ENCODE data around the gene PRICKLE2.

The PRICKLE2 gene, protein sequence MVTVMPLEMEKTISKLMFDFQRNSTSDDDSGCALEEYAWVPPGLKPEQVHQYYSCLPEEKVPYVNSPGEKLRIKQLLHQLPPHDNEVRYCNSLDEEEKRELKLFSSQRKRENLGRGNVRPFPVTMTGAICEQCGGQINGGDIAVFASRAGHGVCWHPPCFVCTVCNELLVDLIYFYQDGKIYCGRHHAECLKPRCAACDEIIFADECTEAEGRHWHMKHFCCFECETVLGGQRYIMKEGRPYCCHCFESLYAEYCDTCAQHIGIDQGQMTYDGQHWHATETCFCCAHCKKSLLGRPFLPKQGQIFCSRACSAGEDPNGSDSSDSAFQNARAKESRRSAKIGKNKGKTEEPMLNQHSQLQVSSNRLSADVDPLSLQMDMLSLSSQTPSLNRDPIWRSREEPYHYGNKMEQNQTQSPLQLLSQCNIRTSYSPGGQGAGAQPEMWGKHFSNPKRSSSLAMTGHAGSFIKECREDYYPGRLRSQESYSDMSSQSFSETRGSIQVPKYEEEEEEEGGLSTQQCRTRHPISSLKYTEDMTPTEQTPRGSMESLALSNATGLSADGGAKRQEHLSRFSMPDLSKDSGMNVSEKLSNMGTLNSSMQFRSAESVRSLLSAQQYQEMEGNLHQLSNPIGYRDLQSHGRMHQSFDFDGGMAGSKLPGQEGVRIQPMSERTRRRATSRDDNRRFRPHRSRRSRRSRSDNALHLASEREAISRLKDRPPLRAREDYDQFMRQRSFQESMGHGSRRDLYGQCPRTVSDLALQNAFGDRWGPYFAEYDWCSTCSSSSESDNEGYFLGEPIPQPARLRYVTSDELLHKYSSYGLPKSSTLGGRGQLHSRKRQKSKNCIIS

DNA sequence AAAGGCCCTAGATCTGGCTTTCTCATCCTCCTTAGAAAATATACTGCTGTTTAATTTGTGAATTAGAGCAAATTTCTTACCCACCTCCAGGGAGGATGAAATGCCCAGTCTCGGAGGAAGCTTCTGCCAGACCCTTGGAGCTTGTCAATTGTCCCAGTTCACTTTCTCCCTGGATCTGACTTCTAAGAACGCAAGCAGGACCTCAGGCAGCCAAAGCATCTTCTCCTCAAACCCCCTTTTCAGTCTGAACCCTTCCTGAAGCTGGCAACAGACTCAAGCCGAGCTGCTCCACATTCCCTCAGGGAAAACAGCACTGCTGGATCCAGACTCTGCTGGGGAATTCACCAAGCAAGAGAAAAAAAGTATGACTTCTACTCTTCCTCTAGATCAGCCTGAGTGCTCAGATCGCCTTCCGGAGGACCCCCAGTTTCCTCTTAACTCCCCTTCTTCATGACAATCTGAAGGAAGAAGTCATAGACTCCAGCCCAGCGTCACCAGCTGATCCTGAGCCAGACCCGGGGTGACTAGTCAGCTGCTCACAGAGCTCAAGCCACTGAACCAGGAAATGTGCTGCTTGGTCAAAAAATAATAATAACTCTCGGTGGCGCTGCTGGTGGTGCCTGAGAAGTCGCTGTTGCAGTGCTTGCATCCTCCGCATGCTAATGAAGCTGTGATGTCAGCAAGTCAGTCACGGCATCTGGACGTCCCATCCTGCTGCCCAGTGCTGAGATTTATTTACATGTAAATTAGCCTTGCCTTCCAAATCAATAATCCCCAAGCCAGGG is at the start of gene PRICKLE2:
TSS of gene PRICKLE2 (minus strand) at position 641 of the 785 bp plus-strand sequence. CDS start 26,539 bp downstream, outside the sequence.
- peak; percentile 68 for DNase-seq (ENCODE audit: low spot score)

DNA sequence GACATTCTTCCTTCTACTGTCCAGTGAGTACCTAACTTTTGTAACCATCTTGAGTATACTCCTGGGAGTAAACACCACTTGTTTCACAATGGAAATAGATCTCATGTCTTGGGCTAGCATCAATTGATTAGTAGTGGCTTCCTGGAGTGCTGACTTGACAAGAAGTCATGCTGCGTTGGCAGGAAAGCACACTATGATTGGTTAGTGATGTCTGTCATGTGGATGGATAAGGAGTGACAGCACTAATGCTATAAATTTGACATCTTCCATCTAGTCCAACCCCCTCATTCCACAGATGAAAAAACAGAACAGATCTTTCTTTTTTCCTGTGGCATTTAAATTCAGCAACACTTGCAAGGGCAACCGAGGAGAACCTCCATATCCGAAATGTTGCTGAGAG is 47.6 kb upstream of the PRICKLE2 start:
- DNase-seq (ENCODE audit: low spot score), result no peak

DNA sequence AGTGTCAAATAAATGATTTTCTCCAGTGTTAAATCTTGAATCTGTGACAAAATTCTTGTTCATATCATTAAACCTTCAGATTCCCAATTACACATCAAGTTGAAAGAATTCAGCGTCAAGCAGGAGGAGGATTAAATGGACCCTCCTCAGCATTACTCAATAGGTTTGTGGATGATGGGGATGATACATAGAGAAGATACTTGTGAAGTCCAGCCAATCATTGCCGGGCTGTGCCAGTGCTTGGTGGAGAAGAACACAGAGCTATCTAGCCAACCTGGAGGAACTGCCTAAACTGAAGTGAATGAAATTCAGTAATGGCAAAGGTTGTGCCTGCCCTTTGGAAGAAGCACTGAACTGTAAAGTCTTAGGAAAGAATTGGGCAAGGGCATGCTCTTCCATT is 47.0 kb upstream of the PRICKLE2 start:
- no peak for DNase-seq (ENCODE audit: low spot score)

DNA sequence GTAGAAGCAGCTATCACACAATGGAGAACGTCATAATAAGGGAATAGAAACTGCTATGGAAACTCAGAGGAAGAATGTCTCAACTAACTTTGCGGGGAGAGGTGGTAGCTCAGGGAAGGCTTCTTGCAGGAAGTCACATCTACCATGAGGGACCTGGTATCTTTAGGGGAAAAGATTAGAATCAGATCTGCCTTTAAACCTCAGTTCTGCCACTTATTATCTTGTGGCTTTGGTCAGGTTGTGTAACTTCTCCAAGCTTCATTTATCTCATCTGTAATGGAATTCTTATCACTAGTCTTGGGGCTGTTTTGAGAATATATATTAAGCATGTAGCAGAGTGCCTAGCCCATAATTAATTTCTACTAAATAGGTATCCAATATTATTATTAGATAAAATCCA is 46.4 kb upstream of the PRICKLE2 start:
- DNase-seq (ENCODE audit: low spot score), result no peak

DNA sequence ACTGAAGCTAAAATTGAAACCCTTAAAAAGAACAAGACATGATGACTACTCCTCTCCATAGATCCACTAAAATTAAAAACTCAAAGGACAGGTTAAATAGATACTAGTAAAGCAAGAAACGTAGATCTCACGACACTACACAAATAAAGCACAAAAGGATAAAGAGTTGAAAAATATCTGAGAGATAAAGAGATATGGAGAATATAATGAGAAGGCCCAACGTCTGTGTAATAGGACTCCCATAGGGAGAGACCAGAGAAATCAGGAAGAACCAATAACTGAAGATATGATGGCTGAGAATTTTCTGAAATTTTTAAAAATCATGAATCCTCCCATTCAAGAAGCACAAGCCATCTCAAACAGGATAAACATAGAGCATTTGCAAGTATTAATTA is 45.6 kb upstream of the PRICKLE2 start:
- DNase-seq (ENCODE audit: low spot score), result no peak

DNA sequence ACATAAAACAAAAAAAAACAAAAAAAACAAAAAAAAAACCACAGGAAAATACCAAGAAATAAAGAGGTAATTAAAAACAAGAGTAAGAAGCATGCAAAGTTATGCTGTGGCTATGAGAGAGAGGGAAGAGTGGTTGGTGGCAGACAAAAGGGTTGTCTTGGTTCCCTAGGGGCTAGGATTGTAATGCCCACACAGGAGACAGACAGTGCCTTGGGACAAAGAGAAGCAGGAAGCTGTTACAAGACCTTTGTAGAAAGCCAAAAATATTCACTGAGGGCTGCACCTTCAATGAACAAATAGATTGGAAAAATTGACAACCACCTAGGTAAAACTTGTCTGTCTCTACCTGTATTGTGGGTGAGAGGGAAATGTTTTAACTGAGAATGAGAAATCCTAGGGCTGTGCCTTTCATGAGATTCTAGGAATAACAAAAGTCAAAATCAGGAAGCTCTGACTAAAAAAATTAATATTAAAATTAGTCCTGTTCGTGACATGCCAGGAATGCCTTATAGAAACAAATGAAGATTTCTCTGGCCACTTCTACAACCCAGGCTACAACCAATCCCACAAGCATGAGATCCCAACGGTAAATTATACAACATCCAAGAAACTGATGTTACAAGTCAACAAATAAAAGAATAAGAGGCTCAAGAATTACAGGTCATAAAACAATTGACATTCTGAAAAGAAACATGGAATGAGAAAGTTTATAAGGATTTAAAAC is 45.0 kb upstream of the PRICKLE2 start:
- peak; percentile 63 for DNase-seq (ENCODE audit: low spot score)

DNA sequence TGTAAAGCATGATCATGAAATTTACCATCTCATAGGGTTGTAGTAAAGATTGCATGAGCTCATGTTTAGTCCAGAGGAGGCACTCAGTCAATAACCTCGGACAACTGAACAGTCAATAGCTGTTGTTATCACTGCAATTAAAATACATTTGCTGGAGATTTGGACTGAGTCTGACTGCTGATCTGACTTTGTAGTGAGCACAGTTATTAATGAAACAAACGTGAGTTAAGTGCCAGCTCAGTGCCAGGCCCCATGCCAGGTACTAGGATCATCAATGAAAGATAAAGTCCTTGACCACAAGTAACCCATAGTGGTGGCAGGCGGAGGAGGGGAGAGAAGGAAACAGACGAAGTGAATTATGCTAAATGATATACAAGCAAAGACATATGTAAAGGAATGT is 43.7 kb upstream of the PRICKLE2 start:
- DNase-seq (ENCODE audit: low spot score), result no peak

DNA sequence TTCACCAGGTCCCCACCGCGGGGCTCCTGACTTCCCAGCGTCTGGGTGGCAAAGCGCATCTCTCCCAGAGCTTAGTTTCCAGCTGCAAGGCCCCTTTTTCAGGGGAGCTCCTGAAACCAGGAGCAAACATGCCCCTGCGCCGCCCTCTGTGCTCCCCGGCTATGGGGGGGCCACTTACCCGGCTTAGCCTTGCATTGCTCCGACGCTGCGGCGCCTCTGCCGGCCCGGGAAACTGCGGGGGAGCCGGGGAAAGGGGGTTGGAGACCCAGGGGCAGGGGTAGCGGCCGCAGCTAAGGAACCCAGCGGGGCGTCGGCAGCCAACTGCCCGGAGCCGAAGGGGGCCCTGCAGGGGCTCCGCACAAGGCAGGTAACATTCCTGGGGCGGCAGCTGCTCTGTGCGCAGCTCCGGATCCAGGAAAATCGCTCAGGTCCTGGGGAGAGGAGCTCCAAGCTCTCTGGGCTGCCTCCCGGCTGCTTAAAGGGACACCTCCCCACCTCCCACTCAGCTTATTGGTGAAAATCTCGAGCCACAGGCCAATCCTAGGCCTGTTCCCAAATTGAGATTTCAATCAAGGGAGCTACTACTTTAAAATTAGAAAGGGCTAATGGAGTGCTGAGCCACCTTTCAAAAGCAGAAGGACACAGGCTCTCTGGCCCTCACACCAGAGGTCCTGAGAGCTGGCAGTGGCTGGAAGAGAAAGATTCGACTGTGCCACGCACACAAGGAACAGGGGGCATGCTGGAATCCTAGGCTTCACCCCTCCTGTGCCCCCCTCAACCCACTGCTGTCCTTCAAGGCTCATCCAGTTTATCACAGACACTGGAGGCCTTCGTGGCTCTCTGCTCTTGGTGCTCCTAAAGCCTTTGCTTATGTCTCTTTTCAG is 42.7 kb upstream of the PRICKLE2 start:
- peak; percentile 81 for DNase-seq (ENCODE audit: low spot score)

DNA sequence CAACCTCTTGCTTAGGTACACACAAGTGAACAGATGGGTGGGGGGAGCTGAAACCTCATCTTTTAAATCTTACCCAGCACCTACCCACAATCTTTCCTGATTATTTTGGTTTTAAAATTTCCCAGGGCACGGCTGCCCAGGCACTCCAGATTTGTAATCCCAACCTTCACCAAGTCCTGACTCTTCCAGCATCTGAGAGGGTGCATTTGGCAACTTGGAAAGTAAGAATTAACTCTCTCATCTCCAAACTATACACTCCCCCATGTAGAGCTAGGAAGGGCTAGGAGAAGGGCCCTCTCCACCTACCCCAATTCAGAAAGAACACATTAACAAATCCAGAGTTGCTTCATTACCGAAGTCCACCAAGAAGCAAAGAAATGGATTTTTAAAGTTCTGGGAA is 41.7 kb upstream of the PRICKLE2 start:
- DNase-seq (ENCODE audit: low spot score), result peak; percentile 24

DNA sequence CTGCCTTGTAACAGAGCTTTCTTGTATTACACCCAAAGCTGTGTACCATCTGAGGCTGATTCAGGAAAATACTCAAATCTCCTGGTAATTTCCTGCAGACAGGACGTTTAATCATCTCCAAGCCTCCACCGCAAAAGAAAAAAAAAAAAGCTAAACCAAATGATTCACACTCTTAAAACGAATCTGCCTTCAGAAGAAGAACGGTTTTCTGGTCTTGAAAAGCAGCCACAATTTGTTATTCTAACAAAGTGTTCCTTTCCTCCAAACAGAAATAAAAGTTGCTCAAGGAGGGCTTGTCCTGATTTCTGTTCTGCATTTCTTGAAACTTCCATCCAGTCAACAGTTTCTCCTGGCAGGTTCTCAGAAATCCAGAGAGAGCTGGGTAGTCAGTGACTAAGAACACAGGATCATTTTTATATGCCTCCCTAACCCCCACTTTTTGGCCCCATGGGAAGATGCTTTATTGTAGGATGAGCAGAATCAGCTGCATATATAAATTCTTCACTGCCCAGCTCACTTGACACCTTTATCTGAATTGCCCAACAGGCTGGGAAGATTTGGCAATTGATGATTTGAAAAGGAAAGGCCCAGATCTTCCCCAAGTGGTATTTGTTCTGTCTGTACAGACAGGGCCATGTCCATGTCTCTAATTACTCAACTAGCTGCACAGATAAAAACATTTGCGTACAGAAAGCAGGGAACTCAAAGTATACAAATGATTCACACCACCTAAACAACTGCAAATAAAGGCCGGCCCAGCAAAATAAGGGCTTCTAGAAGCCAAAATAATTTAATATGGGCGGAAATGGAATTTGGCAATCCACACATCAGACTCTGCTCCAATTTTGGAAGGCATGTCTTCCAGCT is 41.0 kb upstream of the PRICKLE2 start:
- DNase-seq (ENCODE audit: low spot score), result peak; percentile 60

DNA sequence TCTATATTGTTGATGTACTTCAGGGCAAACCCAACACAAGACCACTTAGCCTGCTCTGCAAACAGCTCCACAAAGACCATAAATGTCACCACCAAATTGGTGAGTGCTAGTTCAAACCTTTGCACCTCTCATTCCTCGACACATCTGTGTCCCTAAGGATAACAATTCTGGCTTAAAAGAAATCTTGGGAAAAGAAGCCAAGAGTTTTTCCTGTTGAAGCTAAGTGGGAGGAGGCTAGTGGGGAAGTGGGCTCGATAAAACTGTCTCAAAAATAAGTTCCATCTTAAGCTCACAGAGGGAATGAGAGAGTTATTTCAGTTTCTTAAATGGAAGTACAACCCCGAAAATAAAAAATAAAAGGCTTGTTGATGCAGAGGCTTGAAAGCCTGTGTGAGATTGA is 40.4 kb upstream of the PRICKLE2 start:
- DNase-seq (ENCODE audit: low spot score), result no peak

DNA sequence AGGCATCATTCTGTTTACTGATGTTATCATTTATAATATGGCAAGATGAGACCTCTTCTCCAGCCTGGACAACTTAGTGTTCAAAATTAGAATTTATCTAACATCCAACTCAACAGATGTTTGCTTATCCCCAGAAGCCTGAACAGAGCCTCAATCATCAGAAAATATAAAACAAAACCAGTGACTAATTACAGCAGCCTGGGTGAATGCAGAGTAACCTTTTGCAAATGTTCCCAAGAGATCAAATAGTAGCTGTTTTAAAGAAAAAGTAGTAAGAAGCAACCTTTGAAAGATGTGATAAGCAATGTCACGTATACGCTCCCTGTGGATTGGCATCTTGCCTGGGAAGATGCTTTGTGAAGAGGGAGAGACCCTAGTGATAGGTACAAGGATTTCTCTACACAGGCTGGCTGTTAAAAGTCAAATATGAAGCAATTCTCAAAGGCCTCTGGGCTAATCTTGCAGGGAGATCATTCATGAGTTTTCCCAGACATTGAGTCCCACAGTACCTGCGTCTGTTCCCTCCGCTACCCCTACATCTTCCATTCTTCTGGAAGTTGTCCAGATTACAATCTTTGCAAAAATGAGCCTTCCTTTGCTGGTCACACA is 39.3 kb upstream of the PRICKLE2 start:
- DNase-seq (ENCODE audit: low spot score), result no peak

DNA sequence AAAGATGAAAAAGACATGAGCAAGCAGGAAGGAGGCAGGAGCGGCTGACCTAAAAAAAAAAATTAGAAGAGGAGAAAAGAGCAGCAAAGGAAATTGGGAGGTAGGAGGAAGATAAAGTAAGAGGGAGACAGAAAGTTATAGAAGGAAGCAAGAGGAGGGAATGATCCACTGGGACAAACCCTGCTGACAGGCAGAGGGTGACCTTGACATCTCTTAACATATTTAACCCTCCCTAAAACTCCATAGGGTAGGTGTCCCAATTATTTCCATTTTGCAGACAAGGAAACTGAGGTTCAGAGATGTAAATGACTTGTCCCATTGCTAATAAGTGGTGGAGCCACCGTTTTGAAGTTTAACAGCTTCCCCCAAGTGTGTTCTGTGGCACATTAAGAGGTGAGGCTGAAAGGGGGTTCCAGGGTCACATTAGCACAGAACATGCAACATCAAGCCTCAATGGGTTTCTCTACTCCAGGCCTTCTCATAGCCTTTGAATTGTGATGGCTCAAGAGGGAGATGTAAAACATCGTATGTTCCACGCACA is 37.4 kb upstream of the PRICKLE2 start:
- no peak for DNase-seq (ENCODE audit: low spot score)

DNA sequence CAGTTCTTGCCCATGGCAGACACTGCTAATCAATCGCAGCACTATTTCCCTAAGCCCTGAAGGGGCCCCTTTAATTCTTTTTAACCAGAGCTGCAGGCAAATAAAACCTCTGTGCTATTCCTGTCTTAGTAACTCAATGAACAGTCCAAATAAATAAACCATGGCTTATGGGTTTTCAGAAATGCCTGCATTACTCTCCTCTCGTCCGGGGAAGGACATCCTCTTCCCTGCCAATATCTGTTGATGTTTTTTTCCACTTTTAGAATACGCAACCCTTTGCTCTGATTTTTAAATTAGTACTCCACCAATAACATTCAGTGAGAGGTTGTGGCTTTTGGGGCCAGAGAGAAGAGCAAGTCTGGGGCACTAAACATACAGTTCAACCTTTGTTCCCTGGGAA is 35.2 kb upstream of the PRICKLE2 start:
- DNase-seq (ENCODE audit: low spot score), result peak; percentile 26

DNA sequence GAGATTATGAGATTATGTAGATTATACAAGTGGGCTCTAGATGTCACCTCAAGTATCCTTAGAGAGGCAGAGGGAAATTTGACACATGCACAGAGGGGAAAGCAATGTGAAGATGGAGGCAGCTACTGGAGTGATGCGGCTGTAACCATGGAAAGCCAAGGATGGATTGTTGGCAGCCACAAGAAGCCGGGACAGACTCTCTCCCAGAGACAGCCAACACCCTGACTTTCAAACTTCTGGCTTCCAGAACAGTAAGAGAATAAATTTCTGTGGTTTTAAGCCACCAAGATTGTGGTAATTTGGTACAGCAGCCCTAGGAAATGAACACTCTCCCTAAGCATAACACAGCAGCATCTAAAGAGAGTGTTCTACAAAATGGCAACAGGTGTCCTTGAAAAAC is 34.4 kb upstream of the PRICKLE2 start:
- DNase-seq (ENCODE audit: low spot score), result no peak

DNA sequence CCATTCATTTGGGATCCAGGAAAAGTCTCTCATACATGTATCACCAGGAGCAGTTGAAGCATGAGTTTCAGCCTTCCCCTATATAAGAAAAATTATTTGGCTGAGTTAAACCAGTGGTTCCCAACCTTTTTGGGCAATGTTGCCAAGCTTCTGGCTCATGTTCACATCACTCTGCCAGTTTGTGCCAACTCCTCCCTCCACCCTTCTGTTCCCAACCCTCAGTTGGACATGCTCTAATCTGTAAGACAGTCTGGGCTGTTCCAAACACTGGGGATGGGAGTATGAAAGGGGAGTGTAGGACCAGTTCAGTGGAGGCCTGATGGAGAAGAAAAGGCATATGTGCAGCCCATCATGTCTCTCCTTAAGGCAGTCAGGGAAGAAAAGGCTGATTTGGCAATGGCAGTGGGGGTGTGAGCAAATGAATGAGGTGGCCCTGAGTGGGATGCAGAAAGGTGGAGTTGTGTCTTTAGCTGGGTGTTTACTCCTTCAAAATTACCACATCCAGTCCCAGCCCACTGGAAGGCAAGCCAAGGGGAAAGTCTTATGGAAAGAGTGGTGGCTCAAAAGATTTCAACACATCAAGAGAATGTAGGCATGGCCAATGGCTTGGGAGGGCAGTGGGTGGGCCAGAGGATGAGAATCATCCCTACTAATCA is 32.0 kb upstream of the PRICKLE2 start:
- DNase-seq (ENCODE audit: low spot score), result no peak

DNA sequence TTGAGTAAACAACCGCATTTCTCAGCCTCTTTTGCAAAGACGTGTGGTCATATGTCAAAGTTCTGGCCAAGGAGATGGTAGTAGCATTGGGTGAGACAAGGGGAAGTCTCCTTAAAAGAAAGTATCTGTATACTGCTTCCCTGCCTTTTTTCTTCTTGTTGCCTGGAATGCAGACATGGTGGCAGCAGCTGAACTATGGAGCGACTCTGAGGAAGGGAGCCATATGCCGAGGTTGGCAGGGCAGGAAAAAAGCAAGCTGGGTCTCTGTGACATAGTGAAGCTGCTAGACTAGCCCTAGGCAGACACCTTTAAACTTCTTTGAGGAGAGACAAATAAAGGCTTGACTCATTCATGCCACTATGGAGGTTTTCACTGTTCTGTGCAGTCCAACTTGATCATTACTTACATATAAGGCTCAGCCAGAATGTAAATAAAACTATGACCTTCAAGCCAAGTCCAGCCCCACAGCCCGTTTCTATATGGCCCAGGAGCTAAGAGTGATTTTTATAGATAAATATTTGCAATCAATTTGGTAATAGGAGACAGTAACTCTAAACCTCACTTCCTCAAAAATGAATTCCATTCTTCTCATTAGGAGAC is 30.6 kb upstream of the PRICKLE2 start:
- no peak for DNase-seq (ENCODE audit: low spot score)

DNA sequence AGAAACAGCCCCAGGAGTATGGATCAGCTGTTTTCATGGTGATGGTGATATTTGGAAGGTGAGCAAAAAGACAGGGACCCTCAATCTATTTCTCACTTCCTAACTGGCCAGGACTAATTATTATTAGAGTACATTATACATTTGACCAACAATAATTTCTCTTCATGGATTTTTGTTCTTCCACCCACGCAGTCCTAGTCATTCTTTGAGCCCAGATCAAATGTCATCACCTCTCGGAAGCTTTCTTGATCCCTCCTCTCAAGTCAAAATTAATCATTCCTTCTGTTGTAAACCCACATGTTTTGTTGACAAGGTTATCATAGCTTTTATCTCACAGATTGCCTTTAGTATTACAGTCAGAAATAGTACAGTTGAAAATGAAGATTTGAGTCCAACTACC is 29.2 kb upstream of the PRICKLE2 start:
- no peak for DNase-seq (ENCODE audit: low spot score)

Measured in hepatic stellate cell (primary cell).